ENCODE data around the gene KIRREL3.

Gene KIRREL3

DNA sequence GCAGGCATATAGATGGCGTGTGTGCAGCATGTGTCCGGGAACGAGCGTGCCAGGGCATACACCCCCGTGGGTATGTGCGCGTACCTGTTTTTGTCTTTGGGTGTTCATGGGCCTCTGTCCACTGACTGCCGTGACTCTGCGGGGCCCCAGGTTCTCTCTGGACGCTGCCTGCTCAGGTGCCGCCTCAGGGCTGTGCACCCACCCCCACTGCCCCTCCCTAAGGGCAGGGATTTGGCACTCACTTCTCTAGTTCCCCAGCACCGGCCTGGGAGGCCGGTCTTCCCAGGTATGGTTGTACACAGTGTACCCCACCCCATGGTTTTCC lies 533.6 kb downstream of the KIRREL3 start:
- Histone ChIP-seq H3K27ac (replicated peaks) (no peak overlapping the region), H3K4me3 (replicated peaks; ENCODE audit: insufficient read depth, low read length) (no peak overlapping the region), H3K27me3 (ENCODE audit: insufficient read depth, poor library complexity, severe bottlenecking) (no peaks in the 10 kb centered on the region)
- DNase-seq (ENCODE audit: low read depth in 1 of 2, low spot score in 1 of 2), result no peak
- TF ChIP-seq GABPA (IDR thresholded peaks at IDR 0.05; ENCODE audit: low read depth) (no peak), POLR2AphosphoS5 (IDR thresholded peaks at IDR 0.05; ENCODE audit: low read depth) (no peak), SPI1 (IDR thresholded peaks at IDR 0.05; ENCODE audit: borderline replicate concordance, low read depth) (no peak)
- TF ChIP-seq, protein P1, sequence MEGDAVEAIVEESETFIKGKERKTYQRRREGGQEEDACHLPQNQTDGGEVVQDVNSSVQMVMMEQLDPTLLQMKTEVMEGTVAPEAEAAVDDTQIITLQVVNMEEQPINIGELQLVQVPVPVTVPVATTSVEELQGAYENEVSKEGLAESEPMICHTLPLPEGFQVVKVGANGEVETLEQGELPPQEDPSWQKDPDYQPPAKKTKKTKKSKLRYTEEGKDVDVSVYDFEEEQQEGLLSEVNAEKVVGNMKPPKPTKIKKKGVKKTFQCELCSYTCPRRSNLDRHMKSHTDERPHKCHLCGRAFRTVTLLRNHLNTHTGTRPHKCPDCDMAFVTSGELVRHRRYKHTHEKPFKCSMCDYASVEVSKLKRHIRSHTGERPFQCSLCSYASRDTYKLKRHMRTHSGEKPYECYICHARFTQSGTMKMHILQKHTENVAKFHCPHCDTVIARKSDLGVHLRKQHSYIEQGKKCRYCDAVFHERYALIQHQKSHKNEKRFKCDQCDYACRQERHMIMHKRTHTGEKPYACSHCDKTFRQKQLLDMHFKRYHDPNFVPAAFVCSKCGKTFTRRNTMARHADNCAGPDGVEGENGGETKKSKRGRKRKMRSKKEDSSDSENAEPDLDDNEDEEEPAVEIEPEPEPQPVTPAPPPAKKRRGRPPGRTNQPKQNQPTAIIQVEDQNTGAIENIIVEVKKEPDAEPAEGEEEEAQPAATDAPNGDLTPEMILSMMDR (IDR thresholded peaks at IDR 0.05; ENCODE audit: insufficient read depth, low read length), result no peak
- TF ChIP-seq, protein P2, sequence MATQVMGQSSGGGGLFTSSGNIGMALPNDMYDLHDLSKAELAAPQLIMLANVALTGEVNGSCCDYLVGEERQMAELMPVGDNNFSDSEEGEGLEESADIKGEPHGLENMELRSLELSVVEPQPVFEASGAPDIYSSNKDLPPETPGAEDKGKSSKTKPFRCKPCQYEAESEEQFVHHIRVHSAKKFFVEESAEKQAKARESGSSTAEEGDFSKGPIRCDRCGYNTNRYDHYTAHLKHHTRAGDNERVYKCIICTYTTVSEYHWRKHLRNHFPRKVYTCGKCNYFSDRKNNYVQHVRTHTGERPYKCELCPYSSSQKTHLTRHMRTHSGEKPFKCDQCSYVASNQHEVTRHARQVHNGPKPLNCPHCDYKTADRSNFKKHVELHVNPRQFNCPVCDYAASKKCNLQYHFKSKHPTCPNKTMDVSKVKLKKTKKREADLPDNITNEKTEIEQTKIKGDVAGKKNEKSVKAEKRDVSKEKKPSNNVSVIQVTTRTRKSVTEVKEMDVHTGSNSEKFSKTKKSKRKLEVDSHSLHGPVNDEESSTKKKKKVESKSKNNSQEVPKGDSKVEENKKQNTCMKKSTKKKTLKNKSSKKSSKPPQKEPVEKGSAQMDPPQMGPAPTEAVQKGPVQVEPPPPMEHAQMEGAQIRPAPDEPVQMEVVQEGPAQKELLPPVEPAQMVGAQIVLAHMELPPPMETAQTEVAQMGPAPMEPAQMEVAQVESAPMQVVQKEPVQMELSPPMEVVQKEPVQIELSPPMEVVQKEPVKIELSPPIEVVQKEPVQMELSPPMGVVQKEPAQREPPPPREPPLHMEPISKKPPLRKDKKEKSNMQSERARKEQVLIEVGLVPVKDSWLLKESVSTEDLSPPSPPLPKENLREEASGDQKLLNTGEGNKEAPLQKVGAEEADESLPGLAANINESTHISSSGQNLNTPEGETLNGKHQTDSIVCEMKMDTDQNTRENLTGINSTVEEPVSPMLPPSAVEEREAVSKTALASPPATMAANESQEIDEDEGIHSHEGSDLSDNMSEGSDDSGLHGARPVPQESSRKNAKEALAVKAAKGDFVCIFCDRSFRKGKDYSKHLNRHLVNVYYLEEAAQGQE (IDR thresholded peaks at IDR 0.05; ENCODE audit: insufficient replicate concordance, low read depth), result no peak

DNA sequence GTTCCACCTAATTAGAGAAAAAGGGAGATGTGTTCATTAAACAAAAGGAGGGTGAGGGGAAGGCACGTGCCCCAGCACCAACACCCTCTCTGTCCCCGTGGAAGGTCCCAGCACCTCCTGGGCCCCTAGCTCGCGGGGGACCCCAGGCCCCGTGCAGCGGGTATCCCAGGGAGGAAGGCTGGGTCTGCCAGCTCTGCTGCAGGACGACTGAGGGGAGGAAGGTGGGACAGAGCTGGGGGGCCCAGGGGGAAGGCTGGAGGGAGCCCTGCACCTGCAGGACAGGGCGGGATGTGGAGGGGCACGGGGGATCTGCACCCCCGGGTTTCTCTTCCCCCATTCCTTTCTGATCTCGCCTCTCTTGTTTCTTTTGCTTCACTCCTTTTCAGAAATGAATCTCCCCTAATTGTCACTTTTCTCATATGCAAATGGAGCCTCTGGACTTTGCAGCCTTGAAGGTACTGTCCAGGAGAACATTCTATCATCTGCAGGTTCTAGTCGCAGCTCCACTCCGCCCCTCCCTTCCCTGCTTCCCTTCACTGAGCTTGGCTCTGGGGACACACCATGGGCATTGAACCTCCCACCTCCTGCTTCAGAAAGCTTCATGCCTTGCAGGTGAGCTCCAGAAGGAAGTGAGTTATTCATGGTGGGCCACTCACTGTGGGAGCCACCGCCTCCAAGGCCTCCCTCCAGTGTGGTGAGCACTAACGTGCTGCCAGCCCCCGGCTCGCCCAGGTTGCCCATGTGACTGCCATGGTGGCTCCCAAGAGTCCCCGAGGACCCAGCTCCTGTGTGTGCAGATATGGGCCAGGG lies 534.1 kb downstream of the KIRREL3 start:
- no peak for TF ChIP-seq SPI1 (IDR thresholded peaks at IDR 0.05; ENCODE audit: borderline replicate concordance, low read depth)
- no peak for TF ChIP-seq GABPA (IDR thresholded peaks at IDR 0.05; ENCODE audit: low read depth)
- Histone ChIP-seq H3K27me3 (ENCODE audit: insufficient read depth, poor library complexity, severe bottlenecking) (no peaks in the 10 kb centered on the region), H3K27ac (replicated peaks) (no peak overlapping the region), H3K4me3 (replicated peaks; ENCODE audit: insufficient read depth, low read length) (no peak overlapping the region)
- DNase-seq (ENCODE audit: low read depth in 1 of 2, low spot score in 1 of 2), result no peak

DNA sequence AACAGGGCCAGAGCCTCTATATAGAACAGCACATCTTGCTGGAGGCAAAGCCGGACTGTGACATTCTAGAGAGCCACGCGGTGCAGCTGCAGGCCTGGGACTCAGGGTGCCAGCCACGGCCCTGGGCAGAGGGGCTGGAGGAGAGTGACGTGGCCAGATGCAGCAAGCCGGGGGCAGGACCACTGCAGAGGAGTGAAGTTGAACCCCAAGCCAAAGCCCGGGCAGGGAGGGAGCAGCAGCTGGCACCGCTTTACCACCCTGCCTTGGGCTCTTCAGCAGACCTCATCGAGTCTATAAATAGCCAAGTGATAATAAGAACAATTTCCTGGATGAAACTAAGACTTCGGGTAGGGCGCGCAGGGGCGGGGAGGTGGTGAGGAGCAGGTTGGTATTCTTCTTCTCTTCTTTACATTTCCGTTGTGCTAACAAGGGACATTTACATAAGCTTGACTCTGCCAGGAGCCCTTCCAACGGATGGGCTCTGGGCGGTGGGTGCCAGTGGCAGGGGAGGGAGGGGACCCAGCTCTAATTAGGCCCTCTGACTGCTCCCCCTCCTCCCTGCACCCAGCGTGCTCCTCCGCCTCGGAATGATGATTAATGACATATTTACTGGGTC lies 534.9 kb downstream of the KIRREL3 start:
- DNase-seq (ENCODE audit: low read depth in 1 of 2, low spot score in 1 of 2), result peak in 1 of 2 experiments; percentile 21
- no peaks in the 10 kb centered on the region for H3K27me3 ChIP-seq (ENCODE audit: insufficient read depth, poor library complexity, severe bottlenecking)
- H3K27ac ChIP-seq (replicated peaks), result peak overlapping the region; percentile 33

More for the DNA sequence above, 534.9 kb downstream of the KIRREL3 start:
- H3K4me3 ChIP-seq (replicated peaks; ENCODE audit: insufficient read depth, low read length), result no peak overlapping the region
- TF ChIP-seq SPI1 (IDR thresholded peaks at IDR 0.05; ENCODE audit: borderline replicate concordance, low read depth) (no peak), POLR2AphosphoS5 (IDR thresholded peaks at IDR 0.05; ENCODE audit: low read depth) (no peak), GABPA (IDR thresholded peaks at IDR 0.05; ENCODE audit: low read depth) (no peak)
- TF ChIP-seq, protein P2 (IDR thresholded peaks at IDR 0.05; ENCODE audit: insufficient replicate concordance, low read depth), result no peak
- TF ChIP-seq, protein P1 (IDR thresholded peaks at IDR 0.05; ENCODE audit: insufficient read depth, low read length), result no peak

Measured in HL-60 (cell line).